ENCODE data around the gene PTMA.
"Not testable (repeated sequence)": the region's sequence is repeated elsewhere in the genome, so short reads cannot be mapped to it uniquely, and the experiment has no call there.

Gene PTMA

DNA sequence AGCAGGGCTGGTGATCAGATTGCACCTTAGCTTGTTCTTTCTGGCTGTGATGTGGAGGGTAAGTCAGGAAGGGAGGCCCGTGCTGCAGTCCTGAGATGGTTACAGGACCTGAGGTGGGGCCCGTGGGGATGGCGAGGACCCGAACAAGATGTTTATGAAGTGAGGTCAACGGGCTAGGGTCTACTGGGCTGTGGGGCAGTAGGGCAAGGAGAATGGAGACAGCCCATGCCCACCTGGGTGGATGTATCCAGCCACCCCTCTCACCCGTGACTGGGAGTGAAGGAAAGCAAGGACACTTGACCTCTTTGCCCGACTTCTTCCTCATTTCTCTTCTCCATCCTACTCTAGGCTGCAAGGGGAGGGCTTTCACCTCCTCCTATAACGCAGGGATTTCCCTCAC is 18.0 kb downstream of the PTMA start:
- H3K36me3 ChIP-seq (ENCODE audit: control insufficient read depth in 5 of 5, insufficient read depth in 5 of 5, low read length in 5 of 5), result peaks cover 0 to 5% (median 0%) of the 10 kb centered on the region in 5 donors
- H3K4me1 ChIP-seq (ENCODE audit: control insufficient read depth in 5 of 5, insufficient read depth in 5 of 5, low read length in 5 of 5), result no peaks in the 10 kb centered on the region
- no peaks in the 10 kb centered on the region for H3K9me3 ChIP-seq (ENCODE audit: control insufficient read depth in 5 of 5, low read length in 5 of 5)
- no peak overlapping the region for H3K9ac ChIP-seq (ENCODE audit: low read length in 5 of 5)
- no peak overlapping the region for H3K27ac ChIP-seq (ENCODE audit: low read depth, low read length)
- no peaks in the 10 kb centered on the region for H3K27me3 ChIP-seq (ENCODE audit: control insufficient read depth in 5 of 5, insufficient read depth in 4 of 5, low read length in 5 of 5)
- H3K4me3 ChIP-seq (ENCODE audit: low read depth in 1 of 5, low read length in 5 of 5), result no peak overlapping the region

- peaks cover 0 to 14% (median 3%) of the 10 kb centered on the region in 5 donors for H3K36me3 ChIP-seq (ENCODE audit: control insufficient read depth in 5 of 5, insufficient read depth in 5 of 5, low read length in 5 of 5)
- H3K9ac ChIP-seq (ENCODE audit: low read length in 5 of 5), result no peak overlapping the region
- no peaks in the 10 kb centered on the region for H3K9me3 ChIP-seq (ENCODE audit: control insufficient read depth in 5 of 5, low read length in 5 of 5)
- H3K27me3 ChIP-seq (ENCODE audit: control insufficient read depth in 5 of 5, insufficient read depth in 4 of 5, low read length in 5 of 5), result no peaks in the 10 kb centered on the region
- H3K27ac ChIP-seq (ENCODE audit: low read depth, low read length), result no peak overlapping the region
- peaks cover 0 to 4% (median 0%) of the 10 kb centered on the region in 5 donors for H3K4me1 ChIP-seq (ENCODE audit: control insufficient read depth in 5 of 5, insufficient read depth in 5 of 5, low read length in 5 of 5)
- H3K4me3 ChIP-seq (ENCODE audit: low read depth in 1 of 5, low read length in 5 of 5), result no peak overlapping the region
Measured at GRCh38 chr2:231727621-231728020, 19.3 kb downstream of the PTMA start.

- H3K9me3 ChIP-seq (ENCODE audit: control insufficient read depth in 5 of 5, low read length in 5 of 5), result no peaks in the 10 kb centered on the region
- no peak overlapping the region for H3K4me3 ChIP-seq (ENCODE audit: low read depth in 1 of 5, low read length in 5 of 5)
- H3K27me3 ChIP-seq (ENCODE audit: control insufficient read depth in 5 of 5, insufficient read depth in 4 of 5, low read length in 5 of 5), result no peaks in the 10 kb centered on the region
- peaks cover 0 to 36% (median 24%) of the 10 kb centered on the region in 5 donors for H3K36me3 ChIP-seq (ENCODE audit: control insufficient read depth in 5 of 5, insufficient read depth in 5 of 5, low read length in 5 of 5)
- H3K9ac ChIP-seq (ENCODE audit: low read length in 5 of 5), result no peak overlapping the region
- no peak overlapping the region for H3K27ac ChIP-seq (ENCODE audit: low read depth, low read length)
- peaks cover 0 to 4% (median 0%) of the 10 kb centered on the region in 5 donors for H3K4me1 ChIP-seq (ENCODE audit: control insufficient read depth in 5 of 5, insufficient read depth in 5 of 5, low read length in 5 of 5)
Measured at GRCh38 chr2:231732604-231733003, 24.3 kb downstream of the PTMA start.

DNA sequence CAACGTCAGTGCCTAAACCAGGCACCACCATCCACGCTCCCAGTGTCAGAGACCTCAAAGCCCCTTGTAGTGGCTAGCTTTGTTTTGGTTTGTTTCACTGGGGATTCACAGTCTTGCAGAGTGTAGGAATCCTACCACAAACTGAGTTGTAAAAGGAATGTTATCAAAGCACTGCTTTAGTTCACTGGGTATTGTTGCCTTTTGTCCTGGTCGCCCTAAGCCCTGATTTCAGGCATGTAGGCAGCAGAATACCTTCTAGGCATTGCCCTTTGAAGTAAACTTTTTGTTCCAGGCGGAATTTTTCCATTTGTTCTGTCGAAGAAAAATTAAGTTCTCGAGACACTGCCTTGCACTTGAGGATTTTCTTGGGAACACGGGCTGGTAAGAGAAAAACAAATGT is 29.4 kb downstream of the PTMA start:
- no peak overlapping the region for H3K4me3 ChIP-seq (ENCODE audit: low read depth in 1 of 5, low read length in 5 of 5)
- H3K4me1 ChIP-seq (ENCODE audit: control insufficient read depth in 5 of 5, insufficient read depth in 5 of 5, low read length in 5 of 5), result no peaks in the 10 kb centered on the region
- H3K9me3 ChIP-seq (ENCODE audit: control insufficient read depth in 5 of 5, low read length in 5 of 5), result no peaks in the 10 kb centered on the region
- H3K27me3 ChIP-seq (ENCODE audit: control insufficient read depth in 5 of 5, insufficient read depth in 4 of 5, low read length in 5 of 5), result no peaks in the 10 kb centered on the region
- no peak overlapping the region for H3K9ac ChIP-seq (ENCODE audit: low read length in 5 of 5)
- peaks cover 6 to 30% (median 24%) of the 10 kb centered on the region in 5 donors for H3K36me3 ChIP-seq (ENCODE audit: control insufficient read depth in 5 of 5, insufficient read depth in 5 of 5, low read length in 5 of 5)
- no peak overlapping the region for H3K27ac ChIP-seq (ENCODE audit: low read depth, low read length)

DNA sequence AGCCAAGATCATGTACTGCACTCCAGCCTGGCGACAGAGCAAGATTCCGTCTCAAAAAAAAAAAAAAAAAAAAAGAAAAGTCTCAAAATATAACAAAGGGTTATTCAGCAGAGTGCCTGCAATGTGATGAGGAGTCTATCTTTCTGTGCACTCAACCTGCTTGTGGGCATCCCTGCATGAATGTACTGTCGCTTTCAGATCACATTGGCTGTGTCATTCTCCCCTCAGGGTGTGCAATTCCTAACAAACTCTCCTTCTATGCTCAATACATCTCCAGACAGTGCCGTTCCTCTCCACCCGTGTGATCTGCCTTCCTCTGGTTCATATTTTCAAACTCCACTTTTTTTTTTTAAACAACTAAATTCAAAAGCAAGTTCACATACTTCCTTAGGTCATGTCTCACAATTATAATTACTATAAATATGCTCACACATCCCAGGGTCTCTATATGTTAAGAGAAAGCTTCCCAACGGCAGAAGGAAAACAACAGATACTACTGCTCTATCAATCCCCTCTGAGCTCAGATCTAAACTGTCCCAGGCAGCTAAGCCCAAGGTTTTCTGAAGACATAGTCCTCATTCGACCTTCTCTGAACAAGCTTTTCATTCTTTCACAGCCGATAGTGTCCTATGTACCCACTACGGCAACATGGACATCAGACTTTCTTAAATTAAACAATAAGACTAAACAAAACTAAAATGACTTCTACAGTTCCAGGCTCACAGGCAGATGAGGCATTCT is 35.2 kb downstream of the PTMA start:
- Histone ChIP-seq H3K4me1 (ENCODE audit: control insufficient read depth in 5 of 5, insufficient read depth in 5 of 5, low read length in 5 of 5) (no peaks in the 10 kb centered on the region), H3K27ac (ENCODE audit: low read depth, low read length) (no peak overlapping the region), H3K36me3 (ENCODE audit: control insufficient read depth in 5 of 5, insufficient read depth in 5 of 5, low read length in 5 of 5) (peaks cover 0 to 3% (median 0%) of the 10 kb centered on the region in 5 donors), H3K4me3 (ENCODE audit: low read depth in 1 of 5, low read length in 5 of 5) (no peak overlapping the region), H3K9me3 (ENCODE audit: control insufficient read depth in 5 of 5, low read length in 5 of 5) (no peaks in the 10 kb centered on the region), H3K9ac (ENCODE audit: low read length in 5 of 5) (no peak overlapping the region), H3K27me3 (ENCODE audit: control insufficient read depth in 5 of 5, insufficient read depth in 4 of 5, low read length in 5 of 5) (no peaks in the 10 kb centered on the region)

GRCh38 chr2:231745303-231746038 is 37.1 kb downstream of the PTMA start:
- Histone ChIP-seq H3K36me3 (ENCODE audit: control insufficient read depth in 5 of 5, insufficient read depth in 5 of 5, low read length in 5 of 5) (no peaks in the 10 kb centered on the region), H3K9me3 (ENCODE audit: control insufficient read depth in 5 of 5, low read length in 5 of 5) (no peaks in the 10 kb centered on the region), H3K4me1 (ENCODE audit: control insufficient read depth in 5 of 5, insufficient read depth in 5 of 5, low read length in 5 of 5) (no peaks in the 10 kb centered on the region), H3K27me3 (ENCODE audit: control insufficient read depth in 5 of 5, insufficient read depth in 4 of 5, low read length in 5 of 5) (no peaks in the 10 kb centered on the region), H3K27ac (ENCODE audit: low read depth, low read length) (no peak overlapping the region), H3K9ac (ENCODE audit: low read length in 5 of 5) (no peak overlapping the region), H3K4me3 (ENCODE audit: low read depth in 1 of 5, low read length in 5 of 5) (no peak overlapping the region)

DNA sequence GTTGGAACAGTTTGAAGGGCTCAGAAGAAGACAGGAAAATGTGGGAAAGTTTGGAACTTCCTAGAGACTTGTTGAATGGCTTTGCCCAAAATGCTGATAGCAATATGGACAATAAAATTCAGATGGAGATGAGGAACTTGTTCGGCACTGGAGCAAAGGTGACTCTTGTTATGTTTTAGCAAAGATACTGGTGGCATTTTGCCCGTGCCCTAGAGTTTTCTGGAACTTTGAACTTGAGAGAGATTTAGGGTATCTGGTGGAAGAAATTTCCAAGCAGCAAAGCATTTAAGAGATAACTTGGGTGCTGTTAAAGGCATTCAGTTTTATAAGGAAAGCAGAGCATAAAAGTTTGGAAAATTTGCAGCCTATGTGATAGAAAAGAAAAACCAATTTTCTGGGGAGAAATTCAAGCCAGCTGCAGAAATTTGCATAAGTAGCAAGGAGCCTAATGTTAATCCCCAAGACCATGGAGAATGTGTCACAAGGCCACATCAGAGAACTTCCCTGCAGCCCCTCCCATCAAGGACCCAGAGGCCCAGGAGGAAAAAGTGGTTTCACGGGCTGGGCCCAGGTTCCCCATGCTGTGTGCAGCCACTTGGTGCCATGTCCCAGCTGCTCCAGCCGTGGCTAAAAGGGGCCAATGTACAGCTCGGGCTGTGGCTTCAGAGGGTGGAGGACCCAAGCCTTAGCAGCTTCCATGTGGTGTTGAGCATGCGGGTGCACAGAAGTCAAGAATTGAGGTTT is 40.0 kb downstream of the PTMA start:
- H3K36me3 ChIP-seq (ENCODE audit: control insufficient read depth in 5 of 5, insufficient read depth in 5 of 5, low read length in 5 of 5); H3K27ac ChIP-seq (ENCODE audit: low read depth, low read length); H3K9me3 ChIP-seq (ENCODE audit: control insufficient read depth in 5 of 5, low read length in 5 of 5); H3K4me3 ChIP-seq (ENCODE audit: low read depth in 1 of 5, low read length in 5 of 5); H3K27me3 ChIP-seq (ENCODE audit: control insufficient read depth in 5 of 5, insufficient read depth in 4 of 5, low read length in 5 of 5); H3K9ac ChIP-seq (ENCODE audit: low read length in 5 of 5); H3K4me1 ChIP-seq (ENCODE audit: control insufficient read depth in 5 of 5, insufficient read depth in 5 of 5, low read length in 5 of 5): not testable (repeated sequence)

DNA sequence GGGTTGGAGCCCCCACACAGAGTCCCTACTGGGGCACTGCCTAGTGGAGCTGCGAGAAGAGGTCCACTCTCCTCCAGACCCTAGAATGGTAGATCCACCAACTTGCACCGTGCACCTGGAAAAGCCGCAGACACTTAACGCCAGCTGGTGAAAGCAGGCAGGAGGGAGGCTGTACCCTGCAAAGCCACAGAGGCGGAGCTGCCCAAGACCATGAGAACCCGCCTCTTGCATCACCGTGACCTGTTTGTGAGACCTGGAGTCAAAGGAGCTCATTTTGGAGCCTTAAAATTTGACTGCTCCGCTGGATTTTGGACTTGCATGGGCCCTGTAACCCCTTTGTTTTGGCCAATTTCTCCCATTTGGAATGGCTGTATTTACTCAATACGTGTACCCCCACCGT is 40.7 kb downstream of the PTMA start:
- not testable (repeated sequence) for H3K27me3 ChIP-seq (ENCODE audit: control insufficient read depth in 5 of 5, insufficient read depth in 4 of 5, low read length in 5 of 5); H3K27ac ChIP-seq (ENCODE audit: low read depth, low read length); H3K4me3 ChIP-seq (ENCODE audit: low read depth in 1 of 5, low read length in 5 of 5)

GRCh38 chr2:231751042-231751815 is 42.9 kb downstream of the PTMA start:
- no peak overlapping the region for H3K4me3 ChIP-seq (ENCODE audit: low read depth in 1 of 5, low read length in 5 of 5)
- H3K27ac ChIP-seq (ENCODE audit: low read depth, low read length), result no peak overlapping the region
- H3K9me3 ChIP-seq (ENCODE audit: control insufficient read depth in 5 of 5, low read length in 5 of 5), result no peaks in the 10 kb centered on the region
- no peaks in the 10 kb centered on the region for H3K27me3 ChIP-seq (ENCODE audit: control insufficient read depth in 5 of 5, insufficient read depth in 4 of 5, low read length in 5 of 5)
- no peak overlapping the region for H3K9ac ChIP-seq (ENCODE audit: low read length in 5 of 5)
- H3K4me1 ChIP-seq (ENCODE audit: control insufficient read depth in 5 of 5, insufficient read depth in 5 of 5, low read length in 5 of 5), result no peaks in the 10 kb centered on the region
- H3K36me3 ChIP-seq (ENCODE audit: control insufficient read depth in 5 of 5, insufficient read depth in 5 of 5, low read length in 5 of 5), result no peaks in the 10 kb centered on the region

More for the DNA sequence above, 40.7 kb downstream of the PTMA start:
- not testable (repeated sequence) for H3K9me3 ChIP-seq (ENCODE audit: control insufficient read depth in 5 of 5, low read length in 5 of 5); H3K4me1 ChIP-seq (ENCODE audit: control insufficient read depth in 5 of 5, insufficient read depth in 5 of 5, low read length in 5 of 5); H3K36me3 ChIP-seq (ENCODE audit: control insufficient read depth in 5 of 5, insufficient read depth in 5 of 5, low read length in 5 of 5); H3K9ac ChIP-seq (ENCODE audit: low read length in 5 of 5)
